Activated B cell treated with CpG ODN at 0.5 μM for 24 hours (primary cell): Measurements from ENCODE around the gene C17orf107. TPM values are rescaled to one million over a fixed set of nuclear protein-coding genes. Genes with fewer than 3 reads are reported as not detected.
A peak's percentile ranks its signal among the peaks of the same experiment; 100 is the strongest.
"Not testable (repeated sequence)": the region's sequence is repeated elsewhere in the genome, so short reads cannot be mapped to it uniquely, and the experiment has no call there.

Experiments used
- ATAC-seq: fragments of 200-7000 bp; cut with Tn5 transposase; one replicate; pipeline ENCODE4 v1.10.0; 2021; ENCODE audit warnings: low read depth, mild to moderate bottlenecking, moderate library complexity
- CTCF ChIA-PET: fragments of 350-600 bp; sonication (Branson Sonifier 250); formaldehyde crosslinking; loops from one replicate; lab custom pipeline; 2021; ENCODE audit warnings: antibody characterized with exemption; lab: Charles Lee
- POLR2A ChIA-PET: fragments of 350-600 bp; sonication (Branson Sonifier 250); formaldehyde crosslinking; loops from one replicate; lab custom pipeline; 2021; ENCODE audit warnings: antibody characterized with exemption; lab: Charles Lee
- DNase-seq: peaks from one replicate; pipeline ENCODE4 v3.0.0; 2022
- H3K27ac Mint-ChIP-seq: one replicate; pipeline ENCODE4 v1.8.0; 2020; ENCODE audit warnings: mixed read lengths
- H3K27me3 Mint-ChIP-seq: one replicate; pipeline ENCODE4 v1.8.0; 2021; ENCODE audit warnings: mixed read lengths
- H3K36me3 Mint-ChIP-seq: one replicate; pipeline ENCODE4 v1.8.0; 2021; ENCODE audit warnings: low read depth, mixed read lengths
- H3K4me1 Mint-ChIP-seq: one replicate; pipeline ENCODE4 v1.8.0; 2021; ENCODE audit warnings: mixed read lengths
- H3K4me3 Mint-ChIP-seq: one replicate; pipeline ENCODE4 v1.8.0; 2020; ENCODE audit warnings: mild to moderate bottlenecking, mixed read lengths
- H3K9me3 Mint-ChIP-seq: one replicate; pipeline ENCODE4 v1.8.0; 2020; ENCODE audit warnings: mixed read lengths
- CTCF ChIP-seq: fragments of 200-600 bp; IDR thresholded peaks from one replicate; pipeline ENCODE4 v1.8.0; 2022; ENCODE audit warnings: antibody characterized with exemption, mild to moderate bottlenecking
- intact Hi-C: fragments of 100-400 bp; cut with micrococcal nuclease; formaldehyde crosslinking; loops from one replicate; pipeline ENCODE4 v1.15.1; 2024
- total RNA-seq: library from RNA; stranded (reverse); gene quantifications from 2 replicates; pipeline ENCODE4 v1.2.3, GENCODE V29; 2022

Gene C17orf107
- total RNA-seq, 1 donor from 2014 or later: 1.8 TPM

- intact Hi-C loops: loop anchor here (1.0 to 5.0 kb wide), 3 partner anchors 174 to 336 kb away; partner anchors contain the start of genes ARRB2 and ZFP3
- Mint-ChIP-seq H3K36me3 (no peaks in the 10 kb centered on the region), H3K27ac (peak within 1 kb of the TSS; percentile 73), H3K9me3 (no peaks in the 10 kb centered on the region), H3K4me3 (peak within 1 kb of the TSS; percentile 49), H3K4me1 (peaks cover 44% of the 10 kb centered on the region), H3K27me3 (peaks cover 2% of the 10 kb centered on the region)
- POLR2A ChIA-PET: interaction anchor here (0.6 to 2.4 kb wide), 3 partner anchors 45 to 112 kb away, joined by 3 to 8 read pairs (median 3); partner anchors contain the start of gene PFN1
- CTCF ChIA-PET: interaction anchor here (0.7 to 2.0 kb wide), 4 partner anchors 17 to 85 kb away, joined by 3 to 10 read pairs (median 3); partner anchors contain the start of gene CAMTA2
- no peak for TF ChIP-seq CTCF
- ATAC-seq: peak; percentile 41
- DNase-seq: peak; percentile 49
Measured at GRCh38 chr17:4903051-4903818, 3.9 kb downstream of the C17orf107 start, which contains the start of gene CHRNE. Gene CHRNE, minus strand, starts transcription at chr17:4903098. Its CDS starts 35 bp downstream, at chr17:4903063.

- H3K36me3 Mint-ChIP-seq, H3K27ac Mint-ChIP-seq, ATAC-seq, H3K4me3 Mint-ChIP-seq, H3K9me3 Mint-ChIP-seq, intact Hi-C loops, DNase-seq, CTCF ChIA-PET, H3K27me3 Mint-ChIP-seq: not testable (repeated sequence)
- peaks cover 20% of the 10 kb centered on the region for H3K4me1 Mint-ChIP-seq
- POLR2A ChIA-PET: interaction anchor here (0.6 kb wide), 1 partner anchor 408 kb away, joined by 5 read pairs; the partner anchor contains the start of gene SPNS2
Measured at GRCh38 chr17:4906642-4907041, 7.3 kb downstream of the C17orf107 start.

GRCh38 chr17:4908301-4908700 lies 9.0 kb downstream of the C17orf107 start:
- ChIA-PET POLR2A (interaction anchor here (1.0 to 1.3 kb wide), 6 partner anchors 31 to 111 kb away, joined by 3 to 11 read pairs (median 6); partner anchors contain the start of genes CAMTA2, RNF167, SLC25A11 and SPAG7), CTCF (interaction anchor here (0.9 to 2.6 kb wide), 12 partner anchors 9 to 198 kb away, joined by 3 to 38 read pairs (median 4); partner anchors contain the start of genes ARRB2, C17orf107, CAMTA2 and RNF167)
- intact Hi-C loops: loop anchor here (2.0 kb wide), 1 partner anchor 40 kb away; the partner anchor contains the start of gene PFN1
- ATAC-seq: no peak
- no peak overlapping the region for H3K27ac Mint-ChIP-seq
- H3K36me3 Mint-ChIP-seq: no peaks in the 10 kb centered on the region
- H3K4me3 Mint-ChIP-seq: no peak overlapping the region
- H3K27me3 Mint-ChIP-seq: peaks cover 2% of the 10 kb centered on the region
- H3K4me1 Mint-ChIP-seq: peaks cover 4% of the 10 kb centered on the region
- DNase-seq: no peak
- no peaks in the 10 kb centered on the region for H3K9me3 Mint-ChIP-seq
- no peak for TF ChIP-seq CTCF

GRCh38 chr17:4908711-4909496 lies 9.6 kb downstream of the C17orf107 start:
- H3K4me1 Mint-ChIP-seq: no peaks in the 10 kb centered on the region
- no peak overlapping the region for H3K4me3 Mint-ChIP-seq
- POLR2A ChIA-PET: interaction anchor here (0.6 to 1.3 kb wide), 11 partner anchors 31 to 474 kb away, joined by 3 to 11 read pairs (median 5); partner anchors contain the start of genes CAMTA2, PFN1, RNF167 and SLC25A11
- CTCF ChIA-PET: interaction anchor here (0.6 to 2.6 kb wide), 22 partner anchors 10 to 199 kb away, joined by 3 to 38 read pairs (median 4); partner anchors contain the start of genes ARRB2, C17orf107, CAMTA2 and PFN1
- DNase-seq: peak; percentile 61
- TF ChIP-seq CTCF: no peak
- H3K27ac Mint-ChIP-seq: no peak overlapping the region
- H3K9me3 Mint-ChIP-seq: no peaks in the 10 kb centered on the region
- peaks cover 2% of the 10 kb centered on the region for H3K27me3 Mint-ChIP-seq
- no peaks in the 10 kb centered on the region for H3K36me3 Mint-ChIP-seq
- intact Hi-C loops: loop anchor here (1.0 to 2.0 kb wide), 5 partner anchors 40 to 110 kb away; partner anchors contain the start of genes CAMTA2, PFN1 and SPAG7
- ATAC-seq: peak; percentile 99

- no peak for TF ChIP-seq CTCF
- Mint-ChIP-seq H3K27me3 (no peaks in the 10 kb centered on the region), H3K36me3 (no peaks in the 10 kb centered on the region), H3K27ac (no peak overlapping the region), H3K4me1 (no peaks in the 10 kb centered on the region), H3K9me3 (no peaks in the 10 kb centered on the region), H3K4me3 (no peak overlapping the region)
- intact Hi-C loops: no loop called here
- POLR2A ChIA-PET: interaction anchor here (0.5 to 0.7 kb wide), 2 partner anchors 130 to 543 kb away, joined by 3 read pairs; no protein-coding TSS in a partner anchor
- CTCF ChIA-PET: no interaction called here
- ATAC-seq: no peak
- no peak for DNase-seq
Measured at GRCh38 chr17:4913994-4914393, 14.7 kb downstream of the C17orf107 start.

GRCh38 chr17:4914551-4914950 lies 15.2 kb downstream of the C17orf107 start:
- H3K27ac Mint-ChIP-seq, H3K36me3 Mint-ChIP-seq, H3K27me3 Mint-ChIP-seq, intact Hi-C loops, DNase-seq, POLR2A ChIA-PET, CTCF ChIA-PET, H3K9me3 Mint-ChIP-seq, H3K4me3 Mint-ChIP-seq, ATAC-seq, H3K4me1 Mint-ChIP-seq: not testable (repeated sequence)
